ENCODE data around the gene RTP5.

DNA sequence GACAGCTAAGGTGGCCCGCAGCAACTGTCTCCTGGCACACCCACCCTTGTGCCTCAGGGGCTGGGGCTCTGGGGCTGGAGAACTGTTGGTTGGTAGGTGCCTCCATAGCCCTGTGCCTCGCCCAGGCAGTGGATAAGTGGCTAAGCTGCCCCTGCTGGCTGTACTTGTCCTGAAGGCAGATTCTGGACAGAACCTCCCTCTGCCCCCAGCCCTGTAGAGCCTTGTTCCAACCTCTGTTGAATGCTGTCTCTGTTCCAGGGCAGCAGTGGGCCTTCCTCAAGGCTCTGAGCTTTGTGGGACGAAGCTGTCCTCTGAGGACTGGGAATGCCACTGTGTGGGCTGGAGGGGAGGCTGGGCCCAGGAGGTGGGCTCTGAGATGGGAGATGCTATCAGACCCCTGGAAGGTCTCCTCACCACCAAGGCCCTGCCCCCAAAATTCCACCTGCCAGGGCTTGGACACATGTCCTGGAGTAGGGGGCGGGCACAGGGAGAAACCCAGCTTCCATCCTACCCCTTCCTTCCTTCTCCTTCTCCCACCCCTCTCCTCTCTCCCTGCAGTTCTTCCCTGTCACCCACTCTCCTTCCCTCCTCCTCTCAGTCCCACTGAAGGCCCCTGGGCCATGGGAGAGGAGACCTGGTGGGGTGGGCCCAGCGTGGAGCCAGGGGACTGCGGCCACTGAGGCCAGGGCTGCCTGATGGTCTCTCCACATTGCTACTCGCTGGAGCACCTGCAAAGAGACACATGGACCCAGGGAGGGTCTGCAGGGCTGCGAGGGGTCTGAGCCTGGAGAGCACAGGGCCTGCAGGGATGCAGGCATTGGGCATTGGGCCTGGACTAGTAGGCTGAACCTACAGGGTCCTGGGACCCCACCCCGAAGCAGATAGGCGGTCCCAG, 9.1 kb upstream of the RTP5 start:
- TF ChIP-seq JUN (IDR thresholded peaks at IDR 0.05; ENCODE audit: low read depth, low read length) (no peak), POLR2AphosphoS5 (IDR thresholded peaks at IDR 0.05; ENCODE audit: low read depth, low read length) (no peak), POLR2A (IDR thresholded peaks at IDR 0.05; ENCODE audit: control extremely low read depth in 1 of 2, low read depth in 2 of 2, low read length in 2 of 2) (no peak), RAD21 (IDR thresholded peaks at IDR 0.05 in 1 of 2, conservative IDR thresholded peaks at IDR 0.05 in 1 of 2; ENCODE audit: low read depth in 2 of 2, low read length in 2 of 2) (no peak), EP300 (IDR thresholded peaks at IDR 0.05; ENCODE audit: borderline replicate concordance in 1 of 2, low read depth in 2 of 2, low read length in 2 of 2) (no peak), RBBP5 (IDR thresholded peaks at IDR 0.05; ENCODE audit: borderline replicate concordance, low read depth, low read length) (no peak), NRF1 (IDR thresholded peaks at IDR 0.05; ENCODE audit: low read depth, low read length) (no peak), BRCA1 (IDR thresholded peaks at IDR 0.05; ENCODE audit: low read depth, low read length) (no peak), CHD2 (IDR thresholded peaks at IDR 0.05; ENCODE audit: low read length) (no peak), EZH2 (IDR thresholded peaks at IDR 0.05; ENCODE audit: low read depth, low read length, severe bottlenecking) (no peak)
- TF ChIP-seq, protein P1, sequence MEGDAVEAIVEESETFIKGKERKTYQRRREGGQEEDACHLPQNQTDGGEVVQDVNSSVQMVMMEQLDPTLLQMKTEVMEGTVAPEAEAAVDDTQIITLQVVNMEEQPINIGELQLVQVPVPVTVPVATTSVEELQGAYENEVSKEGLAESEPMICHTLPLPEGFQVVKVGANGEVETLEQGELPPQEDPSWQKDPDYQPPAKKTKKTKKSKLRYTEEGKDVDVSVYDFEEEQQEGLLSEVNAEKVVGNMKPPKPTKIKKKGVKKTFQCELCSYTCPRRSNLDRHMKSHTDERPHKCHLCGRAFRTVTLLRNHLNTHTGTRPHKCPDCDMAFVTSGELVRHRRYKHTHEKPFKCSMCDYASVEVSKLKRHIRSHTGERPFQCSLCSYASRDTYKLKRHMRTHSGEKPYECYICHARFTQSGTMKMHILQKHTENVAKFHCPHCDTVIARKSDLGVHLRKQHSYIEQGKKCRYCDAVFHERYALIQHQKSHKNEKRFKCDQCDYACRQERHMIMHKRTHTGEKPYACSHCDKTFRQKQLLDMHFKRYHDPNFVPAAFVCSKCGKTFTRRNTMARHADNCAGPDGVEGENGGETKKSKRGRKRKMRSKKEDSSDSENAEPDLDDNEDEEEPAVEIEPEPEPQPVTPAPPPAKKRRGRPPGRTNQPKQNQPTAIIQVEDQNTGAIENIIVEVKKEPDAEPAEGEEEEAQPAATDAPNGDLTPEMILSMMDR (IDR thresholded peaks at IDR 0.05; ENCODE audit: control extremely low read depth in 1 of 3, insufficient read depth in 1 of 3, low read depth in 1 of 3, low read length in 3 of 3) = no peak
- TF ChIP-seq, protein P2, sequence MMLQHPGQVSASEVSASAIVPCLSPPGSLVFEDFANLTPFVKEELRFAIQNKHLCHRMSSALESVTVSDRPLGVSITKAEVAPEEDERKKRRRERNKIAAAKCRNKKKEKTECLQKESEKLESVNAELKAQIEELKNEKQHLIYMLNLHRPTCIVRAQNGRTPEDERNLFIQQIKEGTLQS (IDR thresholded peaks at IDR 0.05; ENCODE audit: insufficient read depth, low read depth, low read length) = no peak
- TF ChIP-seq, protein P3, sequence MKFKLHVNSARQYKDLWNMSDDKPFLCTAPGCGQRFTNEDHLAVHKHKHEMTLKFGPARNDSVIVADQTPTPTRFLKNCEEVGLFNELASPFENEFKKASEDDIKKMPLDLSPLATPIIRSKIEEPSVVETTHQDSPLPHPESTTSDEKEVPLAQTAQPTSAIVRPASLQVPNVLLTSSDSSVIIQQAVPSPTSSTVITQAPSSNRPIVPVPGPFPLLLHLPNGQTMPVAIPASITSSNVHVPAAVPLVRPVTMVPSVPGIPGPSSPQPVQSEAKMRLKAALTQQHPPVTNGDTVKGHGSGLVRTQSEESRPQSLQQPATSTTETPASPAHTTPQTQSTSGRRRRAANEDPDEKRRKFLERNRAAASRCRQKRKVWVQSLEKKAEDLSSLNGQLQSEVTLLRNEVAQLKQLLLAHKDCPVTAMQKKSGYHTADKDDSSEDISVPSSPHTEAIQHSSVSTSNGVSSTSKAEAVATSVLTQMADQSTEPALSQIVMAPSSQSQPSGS (IDR thresholded peaks at IDR 0.05; ENCODE audit: low read length) = no peak
- TF ChIP-seq, protein P4, sequence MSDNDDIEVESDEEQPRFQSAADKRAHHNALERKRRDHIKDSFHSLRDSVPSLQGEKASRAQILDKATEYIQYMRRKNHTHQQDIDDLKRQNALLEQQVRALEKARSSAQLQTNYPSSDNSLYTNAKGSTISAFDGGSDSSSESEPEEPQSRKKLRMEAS (IDR thresholded peaks at IDR 0.05) = no peak
